ENCODE measurements around the gene MOSMO. TPM values are rescaled to one million over a fixed set of nuclear protein-coding genes. Genes with fewer than 3 reads are reported as not detected.

MOSMO gene
- total RNA-seq, 4 donors from 2014 or later = 13.8 to 39.8 (median 28.1) TPM

DNA sequence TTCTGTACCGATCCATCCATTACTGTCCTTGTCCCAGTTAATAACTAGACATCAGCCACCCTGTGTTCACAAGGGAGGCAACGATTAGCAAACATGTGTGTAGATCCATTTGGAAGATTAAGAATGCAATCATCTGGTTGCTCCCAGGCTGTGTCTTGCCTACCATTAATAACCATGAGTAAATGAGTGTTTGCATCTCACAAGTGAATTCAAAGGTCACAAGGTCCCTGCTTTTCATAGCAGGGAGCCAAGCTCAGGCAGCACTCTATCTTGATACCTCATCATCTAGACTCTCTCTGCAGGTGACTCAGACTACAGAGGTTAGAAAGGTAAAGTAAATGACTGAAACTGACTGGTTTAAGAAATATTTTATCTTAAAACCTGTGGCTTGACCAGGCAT is 109.7 kb downstream of the MOSMO start:
- intact Hi-C loops (cut with DNase I) = no loop called here
- Histone ChIP-seq H3K4me1 (no peaks in the 10 kb centered on the region), H3K27me3 (no peaks in the 10 kb centered on the region), H3K4me3 (replicated peaks in 1 of 3) (no peak overlapping the region), H3K36me3 (no peaks in the 10 kb centered on the region), H3K9me3 (no peaks in the 10 kb centered on the region), H3K27ac (no peak overlapping the region)
- DNase-seq = no peak
- TF ChIP-seq, protein P1, sequence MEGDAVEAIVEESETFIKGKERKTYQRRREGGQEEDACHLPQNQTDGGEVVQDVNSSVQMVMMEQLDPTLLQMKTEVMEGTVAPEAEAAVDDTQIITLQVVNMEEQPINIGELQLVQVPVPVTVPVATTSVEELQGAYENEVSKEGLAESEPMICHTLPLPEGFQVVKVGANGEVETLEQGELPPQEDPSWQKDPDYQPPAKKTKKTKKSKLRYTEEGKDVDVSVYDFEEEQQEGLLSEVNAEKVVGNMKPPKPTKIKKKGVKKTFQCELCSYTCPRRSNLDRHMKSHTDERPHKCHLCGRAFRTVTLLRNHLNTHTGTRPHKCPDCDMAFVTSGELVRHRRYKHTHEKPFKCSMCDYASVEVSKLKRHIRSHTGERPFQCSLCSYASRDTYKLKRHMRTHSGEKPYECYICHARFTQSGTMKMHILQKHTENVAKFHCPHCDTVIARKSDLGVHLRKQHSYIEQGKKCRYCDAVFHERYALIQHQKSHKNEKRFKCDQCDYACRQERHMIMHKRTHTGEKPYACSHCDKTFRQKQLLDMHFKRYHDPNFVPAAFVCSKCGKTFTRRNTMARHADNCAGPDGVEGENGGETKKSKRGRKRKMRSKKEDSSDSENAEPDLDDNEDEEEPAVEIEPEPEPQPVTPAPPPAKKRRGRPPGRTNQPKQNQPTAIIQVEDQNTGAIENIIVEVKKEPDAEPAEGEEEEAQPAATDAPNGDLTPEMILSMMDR (IDR thresholded peaks at IDR 0.05) = no peak
- WGBS, 2 donors = 87 to 95% methylated on average over 2 of the region's 2 CpGs

GRCh38 chr16:22120440-22120839 is 112.5 kb downstream of the MOSMO start:
- Histone ChIP-seq H3K36me3 (no peaks in the 10 kb centered on the region), H3K27me3 (no peaks in the 10 kb centered on the region), H3K27ac (no peak overlapping the region), H3K9me3 (no peaks in the 10 kb centered on the region), H3K4me3 (replicated peaks in 1 of 3) (no peak overlapping the region), H3K4me1 (no peaks in the 10 kb centered on the region)
- intact Hi-C loops (cut with DNase I) = no loop called here
- 77 to 87% methylated on average over 3 of the region's 3 CpGs for WGBS, 2 donors
- no peak for TF ChIP-seq POLR2A (IDR thresholded peaks at IDR 0.05)
- TF ChIP-seq, protein P1 (IDR thresholded peaks at IDR 0.05) = no peak
- DNase-seq = no peak

DNA sequence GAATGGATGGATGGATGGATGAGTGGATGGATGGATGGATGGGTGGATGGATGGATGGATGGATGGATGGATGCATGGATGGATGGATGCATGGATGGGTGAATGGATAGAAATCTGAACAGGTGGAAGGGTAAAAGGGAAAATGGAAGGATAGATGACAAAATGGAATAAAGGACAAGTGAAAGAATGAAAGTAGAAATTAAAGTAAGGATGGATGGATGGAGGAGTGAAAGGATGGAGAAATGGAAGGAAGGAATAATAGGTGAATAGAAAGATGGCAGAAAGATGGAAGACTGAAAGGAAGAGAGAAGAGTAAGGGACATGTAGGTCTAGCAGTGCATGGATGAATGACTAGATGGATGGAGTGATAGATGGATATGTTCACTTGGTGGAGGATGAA is 114.3 kb downstream of the MOSMO start:
- no peak for TF ChIP-seq POLR2A (IDR thresholded peaks at IDR 0.05)
- TF ChIP-seq, protein P1 (IDR thresholded peaks at IDR 0.05) = no peak
- intact Hi-C loops (cut with DNase I) = no loop called here
- Histone ChIP-seq H3K36me3 (no peaks in the 10 kb centered on the region), H3K27ac (no peak overlapping the region), H3K27me3 (no peaks in the 10 kb centered on the region), H3K9me3 (no peaks in the 10 kb centered on the region), H3K4me3 (replicated peaks in 1 of 3) (no peak overlapping the region), H3K4me1 (no peaks in the 10 kb centered on the region)
- no peak for DNase-seq

- Histone ChIP-seq H3K9me3 (no peaks in the 10 kb centered on the region), H3K27me3 (no peaks in the 10 kb centered on the region), H3K36me3 (no peaks in the 10 kb centered on the region), H3K4me3 (replicated peaks in 1 of 3) (no peak overlapping the region), H3K4me1 (no peaks in the 10 kb centered on the region), H3K27ac (no peak overlapping the region)
- WGBS, 2 donors = 57 to 62% methylated on average over 3 of the region's 3 CpGs
- TF ChIP-seq, protein P1 (IDR thresholded peaks at IDR 0.05) = no peak
- TF ChIP-seq POLR2A (IDR thresholded peaks at IDR 0.05) = no peak
- intact Hi-C loops (cut with DNase I) = no loop called here
- DNase-seq = no peak
Observed at GRCh38 chr16:22123146-22123545, 115.2 kb downstream of the MOSMO start.

DNA sequence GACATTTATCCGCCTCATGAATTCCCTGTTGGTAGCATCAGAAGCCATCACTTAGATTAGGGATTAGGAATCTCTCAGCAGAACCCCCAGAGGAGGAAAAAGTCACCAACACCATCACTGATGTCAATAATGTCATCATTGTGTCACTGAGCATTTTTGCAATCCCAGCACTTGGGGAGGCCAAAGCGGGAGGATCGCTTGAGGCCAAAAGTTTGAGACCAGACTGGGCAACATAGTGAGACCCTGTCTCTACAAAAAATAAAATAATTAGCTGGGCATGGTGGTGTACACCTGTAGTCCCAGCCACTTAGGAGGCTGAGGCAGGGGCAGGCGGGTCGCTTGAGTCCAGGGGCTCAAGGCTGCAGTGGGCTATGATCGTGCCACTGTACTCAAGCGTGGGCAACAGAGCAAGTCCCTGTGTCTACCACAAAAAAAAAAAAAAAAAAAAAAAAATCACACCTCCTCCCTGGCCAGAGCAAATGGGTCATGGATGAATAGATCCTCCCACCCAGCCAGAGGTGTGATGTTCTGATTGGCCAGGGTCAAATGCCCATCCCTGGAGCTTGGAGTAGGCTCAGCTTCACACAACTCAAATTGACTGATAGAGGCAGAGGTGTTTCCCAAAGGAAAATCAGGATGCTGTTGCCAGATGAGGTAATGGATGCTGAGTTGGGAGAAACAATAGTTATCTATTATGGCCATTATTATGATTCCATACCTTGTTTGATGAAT is 116.0 kb downstream of the MOSMO start:
- no peaks in the 10 kb centered on the region for H3K27me3 ChIP-seq
- TF ChIP-seq, protein P1 (IDR thresholded peaks at IDR 0.05) = no peak
- no peak for TF ChIP-seq POLR2A (IDR thresholded peaks at IDR 0.05)
- H3K36me3 ChIP-seq = no peaks in the 10 kb centered on the region
- no peak for DNase-seq
- H3K4me1 ChIP-seq = no peaks in the 10 kb centered on the region
- H3K4me3 ChIP-seq (replicated peaks in 1 of 3) = no peak overlapping the region
- no peak overlapping the region for H3K27ac ChIP-seq
- H3K9me3 ChIP-seq = no peaks in the 10 kb centered on the region
- intact Hi-C loops (cut with DNase I) = no loop called here
- 98% methylated on average over 7 of the region's 7 CpGs for WGBS, 2 donors
